HepG2 (cell line): ENCODE data around the gene WNT5B. TPM values are rescaled to one million over a fixed set of nuclear protein-coding genes. Genes with fewer than 3 reads are reported as not detected.

Experiments
- BCL3 ChIP-seq: sonication (generic); formaldehyde crosslinking; IDR thresholded peaks from 2 replicates; pipeline ENCODE4 v1.5.1; 2020; ENCODE audit warnings: mild to moderate bottlenecking, missing genetic modification reagents, moderate library complexity
- CREB1 ChIP-seq, 2 experiments: fragments of 450-650 bp in 1 of 2; IDR thresholded peaks; 2 replicates each; pipeline ENCODE4 v1.6.1; 2016 to 2017; ENCODE audit warnings: control low read depth in 1 of 2, mild to moderate bottlenecking in 1 of 2, missing compliant biosample characterization in 1 of 2, missing genetic modification characterization in 1 of 2
- DPF2 ChIP-seq: sonication (generic); formaldehyde crosslinking; IDR thresholded peaks from 2 replicates; pipeline ENCODE4 v1.4.0; 2020; ENCODE audit warnings: mild to moderate bottlenecking, low read depth, missing genetic modification reagents, borderline replicate concordance
- ESRRA ChIP-seq: sonication (generic); formaldehyde crosslinking; IDR thresholded peaks from 2 replicates; pipeline ENCODE4 v1.5.1; 2020; ENCODE audit warnings: mild to moderate bottlenecking, low read depth, missing genetic modification reagents
- GMEB1 ChIP-seq: sonication (generic); formaldehyde crosslinking; IDR thresholded peaks from 2 replicates; pipeline ENCODE4 v1.5.1; 2020; ENCODE audit warnings: missing genetic modification reagents, mild to moderate bottlenecking, borderline replicate concordance
- HMGA1 ChIP-seq: sonication (generic); formaldehyde crosslinking; conservative IDR thresholded peaks from 2 replicates; pipeline ENCODE4 v1.4.0; 2020; ENCODE audit warnings: missing genetic modification reagents
- IRF9 ChIP-seq: sonication (generic); formaldehyde crosslinking; IDR thresholded peaks from 2 replicates; pipeline ENCODE4 v1.8.0; 2022; ENCODE audit warnings: missing genetic modification reagents, mild to moderate bottlenecking, borderline replicate concordance
- RFX5 ChIP-seq: IDR thresholded peaks from 2 replicates; pipeline ENCODE4 v1.6.1; 2011; ENCODE audit warnings: low read depth, low read length, improper control_type of control experiment
- SNAI1 ChIP-seq: sonication (generic); formaldehyde crosslinking; IDR thresholded peaks from 2 replicates; pipeline ENCODE4 v1.5.0; 2020; ENCODE audit warnings: mild to moderate bottlenecking, missing genetic modification reagents, borderline replicate concordance
- SOX6 ChIP-seq, 2 experiments: fragments of 450-650 bp in 1 of 2; sonication (generic) in 1 of 2; formaldehyde crosslinking in 1 of 2; IDR thresholded peaks; 2 replicates each; pipeline versions ENCODE4 v1.4.0 to v1.6.1; 2017 to 2020; ENCODE audit warnings: antibody characterized with exemption in 1 of 2, mild to moderate bottlenecking in 1 of 2, missing genetic modification reagents in 1 of 2
- SRF ChIP-seq: IDR thresholded peaks from 2 replicates; pipeline ENCODE4 v1.6.1; 2011; ENCODE audit warnings: mild to moderate bottlenecking, low read depth, low read length, moderate library complexity
- SRY ChIP-seq: sonication (generic); formaldehyde crosslinking; IDR thresholded peaks from 2 replicates; pipeline ENCODE4 v1.8.0; 2022; ENCODE audit warnings: mild to moderate bottlenecking, missing genetic modification reagents
- TCF7 ChIP-seq: sonication (generic); IDR thresholded peaks from 2 replicates; pipeline ENCODE4 v1.6.1; 2016; ENCODE audit warnings: antibody characterized with exemption, low read depth
- TGIF2 ChIP-seq: IDR thresholded peaks from 2 replicates; pipeline ENCODE4 v1.6.1; 2016; ENCODE audit warnings: control low read depth, missing compliant biosample characterization
- THRA ChIP-seq: sonication (generic); formaldehyde crosslinking; IDR thresholded peaks from 2 replicates; pipeline ENCODE4 v1.4.0; 2020; ENCODE audit warnings: missing genetic modification reagents, borderline replicate concordance
- TMF1 ChIP-seq: sonication (generic); formaldehyde crosslinking; IDR thresholded peaks from 2 replicates; pipeline ENCODE4 v1.8.1; 2022; ENCODE audit warnings: low read depth, missing genetic modification reagents
- ZBTB3 ChIP-seq: sonication (generic); formaldehyde crosslinking; IDR thresholded peaks from 2 replicates; pipeline ENCODE4 v1.4.0; 2020; ENCODE audit warnings: low read depth, mild to moderate bottlenecking, moderate library complexity, missing genetic modification reagents, borderline replicate concordance
- ZNF431 ChIP-seq: sonication (generic); formaldehyde crosslinking; IDR thresholded peaks from 2 replicates; pipeline ENCODE4 v1.9.0; 2022; ENCODE audit warnings: missing genetic modification reagents, low read depth, mild to moderate bottlenecking, borderline replicate concordance
- ZNF530 ChIP-seq: sonication (generic); formaldehyde crosslinking; IDR thresholded peaks from 2 replicates; pipeline ENCODE4 v1.5.0; 2020; ENCODE audit warnings: low read depth, mild to moderate bottlenecking, missing genetic modification reagents
- ZNF546 ChIP-seq: sonication (generic); formaldehyde crosslinking; conservative IDR thresholded peaks from 2 replicates; pipeline ENCODE4 v1.8.1; 2023; ENCODE audit warnings: mild to moderate bottlenecking, missing genetic modification reagents
- ZNF775 ChIP-seq: sonication (generic); formaldehyde crosslinking; IDR thresholded peaks from 2 replicates; pipeline ENCODE4 v1.4.0; 2020; ENCODE audit warnings: missing genetic modification reagents, mild to moderate bottlenecking, moderate library complexity, borderline replicate concordance
- ZNF878 ChIP-seq: sonication (generic); formaldehyde crosslinking; IDR thresholded peaks from 2 replicates; pipeline ENCODE4 v1.8.1; 2023; ENCODE audit warnings: mild to moderate bottlenecking, missing genetic modification reagents, moderate library complexity
- polyA plus RNA-seq, 8 experiments: library from polyadenylated mRNA; depleted of rRNA in 3 of 8; stranded (reverse) in 7 of 8; unstranded in 1 of 8; fragments of >200 nt; fragmentation: Illumina TruSeq in 4 of 8; extraction: Trizol in 4 of 8; gene quantifications; 2 replicates each; pipeline versions ENCODE4 v1.2.1 to v1.2.3, GENCODE V29; 2011 to 2016; ENCODE audit warnings: low read depth in 4 of 8, missing spikeins in 1 of 8, mixed read lengths in 1 of 8; ENCODE audit not compliant: insufficient read depth in 1 of 8
- total RNA-seq, 5 experiments: library from RNA; depleted of rRNA; stranded (reverse); fragments of >200 nt; fragmentation: Illumina TruSeq; extraction: Trizol; gene quantifications; 2 replicates each; pipeline ENCODE4 v1.2.3, GENCODE V29; 2016; ENCODE audit warnings: low read depth in 1 of 5
- TF ChIP-seq, protein P1 (sequence below): sonication (generic); formaldehyde crosslinking; IDR thresholded peaks from 2 replicates; pipeline ENCODE4 v1.4.0; 2020; ENCODE audit warnings: low read depth, mild to moderate bottlenecking, missing genetic modification reagents

Gene WNT5B
- total and polyA plus RNA-seq, 2 of the 13 experiments (the other 11 are each of a cell fraction or from before 2014, with no cell fraction given) = 0.04 TPM; not detected in 1

DNA sequence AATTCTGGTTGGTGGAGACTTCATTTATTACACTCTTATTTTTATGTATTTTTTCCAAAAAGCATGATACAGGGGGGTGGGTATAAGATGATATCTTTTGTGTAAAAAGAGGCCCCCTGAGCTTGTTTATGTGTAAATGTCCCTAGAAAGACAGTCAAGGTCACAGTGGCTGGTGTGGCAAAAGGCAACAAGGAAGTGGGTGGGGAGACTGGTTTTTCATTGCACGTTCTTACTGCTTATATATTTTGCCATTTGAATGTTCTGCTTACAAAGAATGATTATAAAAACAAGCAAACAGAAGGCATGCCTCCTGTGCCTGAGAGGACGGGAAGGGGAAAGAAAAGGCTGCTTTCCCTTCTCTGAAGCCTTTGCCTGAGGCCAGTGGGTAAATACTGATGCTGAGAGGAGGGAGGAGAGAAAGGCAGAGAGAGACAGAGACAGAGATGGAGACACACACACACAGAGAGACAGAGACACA is 37.7 kb downstream of the WNT5B start (continued):
- TF ChIP-seq SOX6 (IDR thresholded peaks at IDR 0.05) (no peak), SOX6 (CRISPR knock-in tag; IDR thresholded peaks at IDR 0.05) (peak; percentile 43; the same call in 1 of the 2 replicates), SRY (no peak), SNAI1 (no peak), TMF1 (no peak), HMGA1 (no peak), DPF2 (CRISPR knock-in tag) (no peak), SRF (no peak), IRF9 (CRISPR knock-in tag) (no peak), ZNF775 (no peak), TCF7 (no peak), RFX5 (no peak), ZNF431 (no peak), BCL3 (CRISPR knock-in tag) (no peak), CREB1 (IDR thresholded peaks at IDR 0.05) (no peak), CREB1 (CRISPR knock-in tag; IDR thresholded peaks at IDR 0.05) (no peak), ZNF546 (CRISPR knock-in tag) (no peak), ESRRA (CRISPR knock-in tag) (0 out of 2 replicates have a peak, but pooled peaks have one; percentile 19), ZNF878 (CRISPR knock-in tag) (no peak), TGIF2 (no peak), ZBTB3 (CRISPR knock-in tag) (no peak), ZNF530 (CRISPR knock-in tag) (no peak), GMEB1 (CRISPR knock-in tag) (no peak), THRA (CRISPR knock-in tag) (peak; percentile 80; the same call in 1 of the 2 replicates)
- TF ChIP-seq, protein P1, sequence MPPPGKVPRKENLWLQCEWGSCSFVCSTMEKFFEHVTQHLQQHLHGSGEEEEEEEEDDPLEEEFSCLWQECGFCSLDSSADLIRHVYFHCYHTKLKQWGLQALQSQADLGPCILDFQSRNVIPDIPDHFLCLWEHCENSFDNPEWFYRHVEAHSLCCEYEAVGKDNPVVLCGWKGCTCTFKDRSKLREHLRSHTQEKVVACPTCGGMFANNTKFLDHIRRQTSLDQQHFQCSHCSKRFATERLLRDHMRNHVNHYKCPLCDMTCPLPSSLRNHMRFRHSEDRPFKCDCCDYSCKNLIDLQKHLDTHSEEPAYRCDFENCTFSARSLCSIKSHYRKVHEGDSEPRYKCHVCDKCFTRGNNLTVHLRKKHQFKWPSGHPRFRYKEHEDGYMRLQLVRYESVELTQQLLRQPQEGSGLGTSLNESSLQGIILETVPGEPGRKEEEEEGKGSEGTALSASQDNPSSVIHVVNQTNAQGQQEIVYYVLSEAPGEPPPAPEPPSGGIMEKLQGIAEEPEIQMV (CRISPR knock-in tag) = no peak
